Common myeloid progenitor, CD34-positive (primary cell): ENCODE results near the gene PEG3. TPM values are rescaled to one million over a fixed set of nuclear protein-coding genes. Genes with fewer than 3 reads are reported as not detected.

Source experiments
- CTCF ChIA-PET: fragments of 350-600 bp; sonication (Branson Sonifier 250); formaldehyde crosslinking; loops from one replicate; lab custom pipeline; 2021; ENCODE audit warnings: antibody characterized with exemption; lab: Charles Lee
- POLR2A ChIA-PET: fragments of 350-600 bp; sonication (Branson Sonifier 250); formaldehyde crosslinking; loops from one replicate; lab custom pipeline; 2021; ENCODE audit warnings: antibody characterized with exemption; lab: Charles Lee
- DNase-seq, 3 donors: peaks; one replicate each; pipeline versions ENCODE4 v3.0.0 to v3.0.0-alpha.2; 2013
- H3K27ac ChIP-seq, 2 experiments: 1 replicate in 1 of 2; 2 replicates in 1 of 2; pipeline ENCODE4 v1.7.0; 2013; ENCODE audit warnings: inconsistent platforms in 2 of 2, low read length in 2 of 2, mild to moderate bottlenecking in 2 of 2, low read depth in 1 of 2, moderate library complexity in 1 of 2; ENCODE audit not compliant: severe bottlenecking in 2 of 2, insufficient read depth in 1 of 2, poor library complexity in 1 of 2
- H3K27me3 ChIP-seq, 5 experiments: replicated peaks in 2 of 5; 1 replicate in 3 of 5; 2 replicates in 2 of 5; pipeline versions ENCODE4 v1.6.1 to v1.7.0; 2013; ENCODE audit warnings: low read length in 4 of 5, mild to moderate bottlenecking in 2 of 5, moderate library complexity in 2 of 5, inconsistent platforms in 1 of 5; ENCODE audit not compliant: insufficient read depth in 5 of 5, control insufficient read depth in 4 of 5
- H3K36me3 ChIP-seq, 4 experiments: 1 replicate in 2 of 4; 2 replicates in 2 of 4; pipeline versions ENCODE4 v1.6.1 to v1.7.0; 2013; ENCODE audit warnings: low read length in 3 of 4, control low read depth in 1 of 4, mild to moderate bottlenecking in 1 of 4; ENCODE audit not compliant: control insufficient read depth in 4 of 4, insufficient read depth in 4 of 4
- H3K4me1 ChIP-seq, 4 experiments: 1 replicate in 3 of 4; 2 replicates in 1 of 4; pipeline versions ENCODE4 v1.6.1 to v1.7.1; 2013; ENCODE audit warnings: low read length in 3 of 4, mild to moderate bottlenecking in 3 of 4, control low read depth in 1 of 4, inconsistent platforms in 1 of 4, moderate library complexity in 1 of 4; ENCODE audit not compliant: control insufficient read depth in 4 of 4, insufficient read depth in 4 of 4; ENCODE audit errors: control extremely low read depth in 1 of 4
- H3K4me3 ChIP-seq, 7 experiments: 1 replicate in 4 of 7; 2 replicates in 3 of 7; pipeline versions ENCODE4 v1.5.1 to v1.7.0; 2013; ENCODE audit warnings: mild to moderate bottlenecking in 7 of 7, low read length in 6 of 7, moderate library complexity in 6 of 7, inconsistent platforms in 2 of 7, low read depth in 2 of 7, control low read depth in 1 of 7; ENCODE audit not compliant: insufficient read depth in 4 of 7, control insufficient read depth in 1 of 7; ENCODE audit errors: extremely low read depth in 1 of 7
- H3K9me3 ChIP-seq, 5 experiments: 1 replicate in 4 of 5; 2 replicates in 1 of 5; pipeline versions ENCODE4 v1.6.1 to v1.7.1; 2013; ENCODE audit warnings: low read length in 4 of 5, mild to moderate bottlenecking in 2 of 5, inconsistent platforms in 1 of 5, low read depth in 1 of 5, moderate library complexity in 1 of 5; ENCODE audit not compliant: control insufficient read depth in 4 of 5, insufficient read depth in 2 of 5; ENCODE audit errors: control extremely low read depth in 1 of 5
- WGBS: methylation state at CpG from one replicate; pipeline ENCODE4 v1.1.5; 2013; ENCODE audit not compliant: insufficient coverage; 5-methylcytosine and 5-hydroxymethylcytosine counted together
- polyA plus RNA-seq: library from polyadenylated mRNA; unstranded; fragments of 120-200 nt; gene quantifications from one replicate; pipeline ENCODE4 v1.2.1, GENCODE V29; 2013

Gene PEG3
- polyA plus RNA-seq = 2.2 TPM

DNA sequence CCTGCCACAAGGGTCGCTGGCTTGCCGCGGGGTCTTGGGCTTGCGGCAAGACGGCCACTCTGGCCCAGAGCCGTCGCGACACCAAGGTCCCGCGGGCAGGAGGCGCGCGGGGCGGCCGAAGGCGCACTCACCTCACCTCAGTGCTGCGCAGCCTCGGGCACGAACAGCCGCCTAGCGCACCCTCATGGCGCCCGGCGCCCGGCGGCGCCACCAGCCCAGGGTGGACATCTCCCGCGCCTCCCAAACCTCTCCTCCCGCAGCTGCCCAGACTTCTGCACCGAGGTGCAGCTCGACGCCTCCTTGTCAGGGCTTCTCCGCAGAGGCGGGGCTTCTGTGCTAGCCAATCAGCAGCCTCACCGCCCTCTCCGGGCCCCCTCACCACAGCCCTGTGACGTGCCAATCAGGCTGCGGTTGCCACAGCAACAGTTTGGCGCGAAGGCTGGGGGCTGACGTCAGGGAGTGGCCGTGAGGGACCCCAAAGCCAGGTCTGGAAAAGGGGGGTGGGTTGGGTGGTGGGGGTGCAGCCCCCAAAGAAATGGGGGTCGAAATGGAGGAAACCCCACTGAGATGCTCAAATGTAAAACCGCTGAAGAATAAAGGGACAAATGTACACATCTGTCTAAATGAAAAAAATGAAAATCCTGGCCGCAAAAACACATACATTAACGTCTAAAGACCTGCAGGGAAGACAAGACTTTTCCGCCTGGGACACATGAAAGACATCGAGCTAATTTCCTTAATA is at the start of gene PEG3, which contains the start of gene ZIM2:
Gene PEG3 (minus strand): TSS at position 276 of the 742 bp plus-strand sequence. CDS start 16,071 bp downstream, outside the sequence.
Gene ZIM2 (minus strand): TSS at position 276 of the 742 bp plus-strand sequence. CDS start 16,449 bp downstream, outside the sequence.
- Histone ChIP-seq H3K36me3 (no peaks in the 10 kb centered on the region), H3K4me1 (peaks cover 0 to 17% (median 11%) of the 10 kb centered on the region in 4 experiments), H3K4me3 (peak within 1 kb of the TSS in 5 of 7 experiments; percentile 26 to 70 (median 59)), H3K27me3 (peaks cover 0 to 33% (median 11%) of the 10 kb centered on the region in 5 experiments), H3K27ac (no peak within 1 kb of the TSS), H3K9me3 (peaks cover 0 to 20% (median 7%) of the 10 kb centered on the region in 5 experiments)
- DNase-seq = peak; percentile 42 to 67 (median 64)
- 48% methylated on average over 39 of the region's 49 CpGs for WGBS
- ChIA-PET CTCF (no interaction called here), POLR2A (no interaction called here)

DNA sequence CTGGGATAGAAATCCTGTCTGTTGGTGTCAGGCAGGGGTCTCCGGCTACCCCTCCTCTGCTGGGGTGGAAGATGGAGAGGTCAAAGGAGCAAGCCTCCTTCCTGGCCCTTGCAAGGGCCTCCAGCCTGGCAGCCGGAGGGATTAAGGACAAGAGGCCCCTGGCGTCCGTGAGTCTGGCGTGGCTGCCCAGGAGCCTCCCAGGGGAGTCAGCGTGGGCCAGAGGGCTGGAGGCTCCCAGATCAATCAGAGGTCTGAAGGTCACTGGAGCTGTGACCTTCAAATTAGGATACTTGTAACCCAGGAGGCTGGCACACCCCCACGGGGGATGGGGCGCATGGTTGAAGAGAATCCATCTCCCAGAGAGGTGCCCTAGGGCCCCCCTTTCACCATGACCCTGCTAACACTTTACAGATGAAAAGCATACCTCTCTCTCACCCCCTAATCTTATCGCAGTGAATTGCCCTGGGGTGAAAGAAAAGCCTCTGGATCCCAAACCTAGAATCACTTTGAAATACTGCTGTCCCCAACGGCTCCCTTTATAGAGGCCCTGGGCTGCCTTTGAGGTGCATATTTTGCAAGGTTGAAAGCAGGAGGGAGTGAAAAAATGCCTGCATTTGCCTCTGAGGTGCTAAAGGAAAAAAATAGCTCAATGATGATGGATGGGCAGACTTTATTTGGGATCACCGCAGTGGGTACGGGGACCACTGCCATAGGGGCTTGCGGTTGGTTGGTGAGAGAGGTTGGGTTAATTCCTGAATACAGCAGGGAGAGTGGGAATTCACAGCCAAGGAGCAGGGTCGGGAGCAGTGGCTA is 44.9 kb upstream of the PEG3 start:
- WGBS = 27% methylated on average over 11 of the region's 14 CpGs
- no peaks in the 10 kb centered on the region for H3K4me1 ChIP-seq
- peaks cover 0 to 18% (median 0%) of the 10 kb centered on the region in 5 experiments for H3K9me3 ChIP-seq
- no peaks in the 10 kb centered on the region for H3K36me3 ChIP-seq
- H3K27ac ChIP-seq = no peak overlapping the region
- H3K27me3 ChIP-seq = peaks cover 0 to 2% (median 0%) of the 10 kb centered on the region in 5 experiments
- no peak overlapping the region for H3K4me3 ChIP-seq
- no peak for DNase-seq
- POLR2A ChIA-PET = no interaction called here
- CTCF ChIA-PET = interaction anchor here (1.0 kb wide), 1 partner anchor 19 kb away, joined by 3 read pairs; no protein-coding TSS in a partner anchor

DNA sequence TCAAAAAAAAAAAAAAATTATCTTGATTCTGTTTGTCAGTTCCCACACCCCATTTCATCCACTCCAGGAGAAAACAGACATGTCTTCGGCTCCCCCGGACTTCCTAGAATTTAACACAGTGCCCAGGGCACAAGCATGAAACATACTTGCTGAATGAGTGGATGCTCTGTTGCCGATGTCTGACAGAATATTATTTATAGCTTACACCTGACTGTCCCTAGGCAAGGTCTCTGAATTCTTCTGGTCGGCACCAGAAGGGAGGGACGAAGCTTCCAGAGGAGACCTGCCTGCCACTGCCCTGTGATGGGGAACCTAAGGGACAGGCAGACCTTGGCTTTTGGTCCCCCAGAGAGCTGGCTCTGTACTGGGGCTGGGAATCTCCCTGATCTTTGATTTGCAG is 43.9 kb upstream of the PEG3 start:
- ChIA-PET POLR2A (no interaction called here), CTCF (interaction anchor here (0.8 to 1.0 kb wide), 2 partner anchors 18 to 375 kb away, joined by 3 read pairs; no protein-coding TSS in a partner anchor)
- Histone ChIP-seq H3K9me3 (peaks cover 0 to 20% (median 0%) of the 10 kb centered on the region in 5 experiments), H3K4me1 (no peaks in the 10 kb centered on the region), H3K4me3 (no peak overlapping the region), H3K27me3 (peaks cover 0 to 2% (median 0%) of the 10 kb centered on the region in 5 experiments), H3K36me3 (no peaks in the 10 kb centered on the region), H3K27ac (no peak overlapping the region)
- no peak for DNase-seq
- WGBS = 42% methylated on average over 3 of the region's 5 CpGs

DNA sequence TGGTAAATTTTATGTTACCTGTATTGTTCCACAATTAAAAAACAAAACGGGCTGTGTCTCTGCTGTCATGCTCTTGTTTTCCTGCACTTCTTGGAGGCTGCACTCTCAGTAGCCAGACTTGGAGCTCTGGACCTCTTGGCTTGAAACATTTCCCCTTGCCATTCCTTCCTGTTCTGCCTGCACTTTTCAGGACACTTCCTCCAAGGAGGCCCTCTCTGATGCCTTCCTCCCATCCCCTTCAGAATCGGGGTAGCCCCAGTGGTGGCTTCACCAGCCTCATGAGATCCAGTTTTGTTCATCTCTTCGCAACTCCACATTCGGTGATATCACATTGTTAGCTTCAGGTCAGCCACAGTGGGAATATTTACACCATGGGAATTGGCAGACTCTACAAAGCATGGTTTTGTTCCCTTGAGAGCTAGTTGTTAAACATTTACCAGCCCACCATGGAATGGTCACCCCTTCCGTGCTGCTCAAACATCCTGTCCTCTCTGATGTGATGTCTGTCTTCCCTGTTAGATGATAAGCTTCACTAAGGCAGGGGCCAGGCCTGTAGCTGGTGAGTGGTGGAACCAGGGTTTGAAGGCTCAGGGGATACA is 40.2 kb upstream of the PEG3 start:
- H3K27me3 ChIP-seq = peaks cover 0 to 2% (median 0%) of the 10 kb centered on the region in 5 experiments
- 89% methylated on average over 5 of the region's 5 CpGs for WGBS
- H3K9me3 ChIP-seq = peaks cover 0 to 21% (median 1%) of the 10 kb centered on the region in 5 experiments
- no peak overlapping the region for H3K4me3 ChIP-seq
- CTCF ChIA-PET = no interaction called here
- H3K27ac ChIP-seq = no peak overlapping the region
- POLR2A ChIA-PET = no interaction called here
- H3K36me3 ChIP-seq = no peaks in the 10 kb centered on the region
- no peaks in the 10 kb centered on the region for H3K4me1 ChIP-seq
- DNase-seq = no peak

DNA sequence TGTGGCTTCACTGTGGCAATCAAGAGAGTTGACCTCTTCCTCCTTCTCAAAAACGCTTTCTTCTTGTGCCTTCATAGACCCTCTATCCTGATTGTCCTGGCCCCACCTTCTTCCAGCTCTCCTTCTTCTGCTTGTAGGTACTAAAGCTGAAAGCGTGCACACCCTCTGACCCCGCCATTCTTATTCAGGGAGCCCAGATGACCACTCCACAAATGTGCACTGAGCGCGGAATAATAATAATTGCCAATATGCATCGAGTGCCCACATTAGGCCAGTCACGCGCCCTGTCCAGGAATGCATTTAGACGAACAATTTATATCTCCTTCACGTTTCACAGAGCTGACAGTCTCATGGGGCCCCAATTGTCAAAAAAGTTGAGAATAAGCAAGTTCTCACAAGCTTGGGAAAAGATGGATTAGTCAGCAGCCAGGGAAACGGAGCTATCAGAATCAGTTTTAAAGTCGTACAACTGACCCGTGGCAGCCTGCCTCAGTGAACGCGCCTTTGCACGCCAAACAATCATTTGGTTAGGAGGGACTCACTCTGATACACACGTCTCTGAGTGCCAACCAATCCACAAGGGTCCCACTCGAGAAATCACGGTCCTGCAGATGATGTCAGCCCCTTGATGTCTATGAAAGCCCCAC is 36.7 kb upstream of the PEG3 start:
- no peaks in the 10 kb centered on the region for H3K36me3 ChIP-seq
- no peak for DNase-seq
- no peaks in the 10 kb centered on the region for H3K27me3 ChIP-seq
- ChIA-PET POLR2A (interaction anchor here (0.6 kb wide), 1 partner anchor 29 kb away, joined by 3 read pairs; no protein-coding TSS in a partner anchor), CTCF (no interaction called here)
- no peak overlapping the region for H3K4me3 ChIP-seq
- peaks cover 0 to 29% (median 9%) of the 10 kb centered on the region in 5 experiments for H3K9me3 ChIP-seq
- WGBS = 93% methylated on average over 19 of the region's 19 CpGs
- H3K27ac ChIP-seq = no peak overlapping the region
- no peaks in the 10 kb centered on the region for H3K4me1 ChIP-seq

DNA sequence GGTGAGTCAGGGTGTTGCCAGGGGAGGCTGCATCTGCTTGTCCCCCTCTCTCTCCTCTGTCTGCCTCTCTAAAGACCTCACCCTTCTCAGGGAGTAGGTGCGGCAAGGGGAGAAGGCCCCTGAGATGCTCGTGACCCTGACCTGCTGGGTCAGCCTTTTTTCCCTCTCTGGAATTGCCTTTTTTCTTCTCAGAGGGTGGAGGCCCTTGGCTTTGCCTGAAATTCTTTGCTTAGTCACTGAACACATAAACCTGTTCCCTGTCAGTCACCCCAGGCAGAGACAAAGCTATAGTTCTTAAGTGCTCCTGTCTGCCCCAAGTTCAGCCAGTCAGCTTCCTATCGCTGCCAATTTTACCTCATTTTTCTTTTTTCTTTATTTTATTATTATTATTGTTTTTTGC is 35.2 kb upstream of the PEG3 start:
- H3K36me3 ChIP-seq = no peaks in the 10 kb centered on the region
- no peaks in the 10 kb centered on the region for H3K27me3 ChIP-seq
- no peak overlapping the region for H3K4me3 ChIP-seq
- peaks cover 0 to 27% (median 9%) of the 10 kb centered on the region in 5 experiments for H3K9me3 ChIP-seq
- DNase-seq = no peak
- H3K4me1 ChIP-seq = no peaks in the 10 kb centered on the region
- H3K27ac ChIP-seq = no peak overlapping the region
- ChIA-PET CTCF (no interaction called here), POLR2A (no interaction called here)
- 96% methylated on average over 2 of the region's 3 CpGs for WGBS
